Endothelial cell of umbilical vein (primary cell): ENCODE measurements around the gene PECR. TPM values are rescaled to one million over a fixed set of nuclear protein-coding genes. Genes with fewer than 3 reads are reported as not detected.

ENCODE experiments used
- BruUV-seq: library from RNA; stranded (reverse); fragments of 400-500 nt; replicated peaks from 2 replicates; lab custom pipeline; 2021; lab: Mats Ljungman, UMichigan
- CTCF ChIA-PET: fragments of 300-600, 350-600 bp; sonication (Branson Sonifier 250); formaldehyde crosslinking; loops from one replicate; lab custom pipeline; 2021; ENCODE audit warnings: antibody characterized with exemption, inconsistent platforms; lab: Charles Lee
- POLR2A ChIA-PET: fragments of 300-600, 350-600 bp; sonication (Branson Sonifier 250); formaldehyde crosslinking; loops from one replicate; lab custom pipeline; 2021; ENCODE audit warnings: antibody characterized with exemption, inconsistent platforms; lab: Charles Lee
- DNase-seq: peaks from one replicate; pipeline ENCODE4 v3.0.0-alpha.2; 2011; ENCODE audit warnings: low read depth, low spot score
- FAIRE-seq: peaks from 2 replicates; lab custom pipeline; 2011; peaks lifted over from hg19 to GRCh38; lab: Jason Lieb, UNC
- H2AFZ ChIP-seq: 2 replicates; pipeline ENCODE4 v1.6.0; 2012; ENCODE audit warnings: low read depth, low read length, control low read depth, inconsistent platforms
- H3K27ac ChIP-seq: 2 replicates; pipeline ENCODE4 v1.5.1; 2011; ENCODE audit warnings: low read depth, mild to moderate bottlenecking, control low read depth, low read length, moderate library complexity; ENCODE audit not compliant: insufficient read depth
- H3K27me3 ChIP-seq, 2 experiments: 2 replicates each; pipeline versions ENCODE4 v1.6.0 to v1.6.1; 2011; ENCODE audit warnings: low read length in 2 of 2, mixed read lengths in 1 of 2; ENCODE audit not compliant: control insufficient read depth in 2 of 2, insufficient read depth in 2 of 2
- H3K36me3 ChIP-seq, 2 experiments: 2 replicates in 1 of 2; 3 replicates in 1 of 2; pipeline ENCODE4 v1.5.1; 2011; ENCODE audit warnings: low read length in 2 of 2, mild to moderate bottlenecking in 1 of 2, moderate library complexity in 1 of 2; ENCODE audit not compliant: control insufficient read depth in 2 of 2, insufficient read depth in 2 of 2; ENCODE audit errors: extremely low read depth in 1 of 2
- H3K4me1 ChIP-seq: 3 replicates; pipeline ENCODE4 v1.5.1; 2011; ENCODE audit warnings: mild to moderate bottlenecking, low read length; ENCODE audit not compliant: control insufficient read depth, insufficient read depth; ENCODE audit errors: extremely low read depth
- H3K4me2 ChIP-seq: 2 replicates; pipeline ENCODE4 v1.6.1; 2011; ENCODE audit warnings: low read length, control low read depth, mixed read lengths; ENCODE audit not compliant: insufficient read depth
- H3K4me3 ChIP-seq, 3 experiments: fragments of 200-600 bp in 1 of 3; sonication (generic), shearing (Covaris generic) in 1 of 3; replicated peaks in 1 of 3; 2 replicates each; pipeline ENCODE4 v1.5.1; 2011 to 2016; ENCODE audit warnings: control low read depth in 3 of 3, low read length in 3 of 3, mild to moderate bottlenecking in 2 of 3, inconsistent platforms in 1 of 3, low read depth in 1 of 3, moderate library complexity in 1 of 3; ENCODE audit not compliant: insufficient read depth in 1 of 3
- H3K79me2 ChIP-seq: 2 replicates; pipeline ENCODE4 v1.6.0; 2012; ENCODE audit warnings: low read length, inconsistent platforms; ENCODE audit not compliant: control insufficient read depth, insufficient read depth
- H3K9ac ChIP-seq: replicated peaks from 2 replicates; pipeline ENCODE3; 2011; ENCODE audit warnings: low read length, control low read depth; ENCODE audit not compliant: insufficient read depth; ENCODE audit errors: extremely low read depth
- H3K9me1 ChIP-seq: replicated peaks from 3 replicates; pipeline ENCODE4 v1.6.0; 2011; ENCODE audit warnings: mild to moderate bottlenecking, low read length; ENCODE audit not compliant: control insufficient read depth, insufficient read depth; ENCODE audit errors: extremely low read depth
- H3K9me3 ChIP-seq: replicated peaks from 2 replicates; pipeline ENCODE4 v1.5.1; 2012; ENCODE audit warnings: low read length, inconsistent platforms; ENCODE audit not compliant: control insufficient read depth, insufficient read depth
- H4K20me1 ChIP-seq: replicated peaks from 2 replicates; pipeline ENCODE3; 2011; ENCODE audit warnings: mild to moderate bottlenecking, low read length; ENCODE audit not compliant: control insufficient read depth, insufficient read depth; ENCODE audit errors: extremely low read depth
- CTCF ChIP-seq, 2 donors: IDR thresholded peaks; 1 replicate in 1 of 2; 2 replicates in 1 of 2; pipeline ENCODE4 v1.5.1; 2011; ENCODE audit warnings: low read length in 2 of 2, mild to moderate bottlenecking in 2 of 2, moderate library complexity in 2 of 2, control low read depth in 1 of 2, inconsistent platforms in 1 of 2, low read depth in 1 of 2; ENCODE audit not compliant: insufficient read depth in 1 of 2; ENCODE audit errors: extremely low read depth in 1 of 2
- EZH2 ChIP-seq: IDR thresholded peaks from 2 replicates; pipeline ENCODE4 v1.6.1; 2012; ENCODE audit warnings: borderline replicate concordance, low read depth, mild to moderate bottlenecking, moderate library complexity, low read length, inconsistent platforms; ENCODE audit not compliant: severe bottlenecking
- FOS ChIP-seq: IDR thresholded peaks from 2 replicates; pipeline ENCODE4 v1.6.1; 2011; ENCODE audit warnings: mild to moderate bottlenecking, low read length, moderate library complexity, borderline replicate concordance; ENCODE audit not compliant: insufficient read depth
- GATA2 ChIP-seq: IDR thresholded peaks from 2 replicates; pipeline ENCODE4 v1.7.0; 2011; ENCODE audit warnings: low read depth, mild to moderate bottlenecking, moderate library complexity, mixed read lengths, low read length; ENCODE audit not compliant: insufficient read length, insufficient read depth
- JUN ChIP-seq: IDR thresholded peaks from 2 replicates; pipeline ENCODE4 v1.6.1; 2011; ENCODE audit warnings: borderline replicate concordance, low read depth; ENCODE audit not compliant: insufficient read length, insufficient read depth
- MAX ChIP-seq: IDR thresholded peaks from 2 replicates; pipeline ENCODE4 v1.6.1; 2011; ENCODE audit not compliant: insufficient read depth, insufficient read length
- POLR2A ChIP-seq: IDR thresholded peaks from 2 replicates; pipeline ENCODE4 v1.6.1; 2012; ENCODE audit warnings: low read depth, mild to moderate bottlenecking, control low read depth, low read length
- POLR2AphosphoS5 ChIP-seq: IDR thresholded peaks from 2 replicates; pipeline ENCODE4 v1.6.1; 2012; ENCODE audit warnings: low read depth, mild to moderate bottlenecking, control low read depth, low read length, moderate library complexity; ENCODE audit not compliant: insufficient read depth
- dilution Hi-C: fragments of 300-500 bp; cut with MboI; formaldehyde crosslinking; loops from one replicate; pipeline ENCODE4 v1.15.0; 2019; ENCODE audit warnings: low sequenced_read_pairs; ENCODE audit not compliant: extremely low pct_ligation_motif_present
- intact Hi-C: fragments of 100-400 bp; cut with micrococcal nuclease; formaldehyde crosslinking; loops from one replicate; pipeline ENCODE4 v1.10.0; 2022
- polyA plus RNA-seq, 4 experiments: library from polyadenylated mRNA; depleted of rRNA in 3 of 4; stranded (reverse) in 3 of 4; unstranded in 1 of 4; fragments of >200 nt; gene quantifications; 2 replicates each; pipeline versions ENCODE4 v1.2.1 to v1.2.3, GENCODE V29; 2011 to 2012; ENCODE audit warnings: missing spikeins in 1 of 4
- total RNA-seq: library from RNA; stranded (reverse); gene quantifications from 2 replicates; pipeline ENCODE4 v1.2.3, GENCODE V29; 2021

The PECR gene
- total and polyA plus RNA-seq, 2 donors (not counting 3 experiments of a cell fraction or from before 2014, with no cell fraction given) = 4.1 to 6.2 TPM

GRCh38 chr2:216003876-216004696 lies 77.5 kb downstream of the PECR start:
- H3K27ac ChIP-seq = no peak overlapping the region
- no peaks in the 10 kb centered on the region for H3K9me1 ChIP-seq
- H3K79me2 ChIP-seq = no peaks in the 10 kb centered on the region
- peaks cover 8% of the 10 kb centered on the region for H3K4me1 ChIP-seq
- TF ChIP-seq MAX = no peak
- no peak for TF ChIP-seq EZH2
- no peak for TF ChIP-seq JUN
- H3K36me3 ChIP-seq = no peaks in the 10 kb centered on the region
- CTCF ChIA-PET = interaction anchor here (2.6 kb wide), 1 partner anchor 19 kb away, joined by 8 read pairs; no protein-coding TSS in a partner anchor
- no peak overlapping the region for H3K9ac ChIP-seq
- intact Hi-C loops (no loop called here), dilution Hi-C loops (no loop called here)
- POLR2A ChIA-PET = no interaction called here
- H3K27me3 ChIP-seq = peaks cover 0 to 2% of the 10 kb centered on the region in 2 experiments
- FAIRE-seq (no peak), DNase-seq (no peak)
- no peaks in the 10 kb centered on the region for H3K9me3 ChIP-seq
- no peak overlapping the region for H3K4me3 ChIP-seq
- no TSS peak for BruUV-seq
- no peak overlapping the region for H2AFZ ChIP-seq
- H3K4me2 ChIP-seq = no peak overlapping the region
- H4K20me1 ChIP-seq = no peaks in the 10 kb centered on the region

- Histone ChIP-seq H3K27ac (no peak overlapping the region), H4K20me1 (no peaks in the 10 kb centered on the region), H3K9me1 (no peaks in the 10 kb centered on the region), H3K79me2 (no peaks in the 10 kb centered on the region), H3K36me3 (no peaks in the 10 kb centered on the region), H3K4me1 (peaks cover 8% of the 10 kb centered on the region), H3K4me3 (no peak overlapping the region), H3K4me2 (no peak overlapping the region), H3K27me3 (peaks cover 0 to 2% of the 10 kb centered on the region in 2 experiments), H3K9ac (no peak overlapping the region), H2AFZ (no peak overlapping the region), H3K9me3 (no peaks in the 10 kb centered on the region)
- intact Hi-C loops (no loop called here), dilution Hi-C loops (no loop called here)
- no TSS peak for BruUV-seq
- DNase-seq (no peak), FAIRE-seq (no peak)
- CTCF ChIA-PET = interaction anchor here (0.8 to 2.6 kb wide), 3 partner anchors 10 to 21 kb away, joined by 3 to 8 read pairs (median 3); no protein-coding TSS in a partner anchor
- POLR2A ChIA-PET = no interaction called here
- TF ChIP-seq POLR2AphosphoS5 (no peak), CTCF (IDR thresholded peaks at IDR 0.05; ENCODE audit: extremely low read depth in 1 of 2, insufficient read depth in 1 of 2, low read depth in 1 of 2, low read length in 2 of 2) (no peak), FOS (no peak), POLR2A (no peak), MAX (no peak), GATA2 (no peak)
Measured at GRCh38 chr2:216002693-216003092, 78.9 kb downstream of the PECR start.
